NCI-H748 (cell line): Measurements from ENCODE around the gene P2RX6.
A peak's percentile ranks its signal among the peaks of the same experiment; 100 is the strongest.

Experiments used
- DNase-seq: peaks from one replicate; lab custom pipeline; 2025; ENCODE audit not compliant: unreplicated experiment; lab: John Stamatoyannopoulos, UW

P2RX6 gene

GRCh38 chr22:20979940-20980453, 35.0 kb upstream of the P2RX6 start:
- DNase-seq, result no peak

- DNase-seq, result no peak
Observed at GRCh38 chr22:20980523-20980922, 34.4 kb upstream of the P2RX6 start.

GRCh38 chr22:20980938-20981722, 33.8 kb upstream of the P2RX6 start:
- no peak for DNase-seq

GRCh38 chr22:20981787-20982562, 33.0 kb upstream of the P2RX6 start, which contains the start of gene LZTR1:
TSS of gene LZTR1 (plus strand) at chr22:20982297. CDS start at chr22:20982372, 75 bp downstream.
- DNase-seq, result peak; percentile 71

GRCh38 chr22:20982563-20982882, 32.4 kb upstream of the P2RX6 start:
- no peak for DNase-seq

GRCh38 chr22:20983081-20983771, 31.7 kb upstream of the P2RX6 start:
- no peak for DNase-seq

GRCh38 chr22:20985720-20986119, 29.2 kb upstream of the P2RX6 start:
- DNase-seq, result no peak

- DNase-seq, result no peak
Observed at GRCh38 chr22:20986365-20986764, 28.6 kb upstream of the P2RX6 start.

- DNase-seq, result no peak
Observed at GRCh38 chr22:20987375-20987774, 27.6 kb upstream of the P2RX6 start.

GRCh38 chr22:20988573-20989322, 26.2 kb upstream of the P2RX6 start:
- no peak for DNase-seq

GRCh38 chr22:20989323-20990138, 25.4 kb upstream of the P2RX6 start:
- DNase-seq, result no peak

GRCh38 chr22:20990184-20991180, 24.5 kb upstream of the P2RX6 start:
- DNase-seq, result no peak

GRCh38 chr22:20991252-20992055, 23.5 kb upstream of the P2RX6 start:
- no peak for DNase-seq

GRCh38 chr22:20992056-20992442, 22.9 kb upstream of the P2RX6 start:
- DNase-seq, result no peak

- no peak for DNase-seq
Observed at GRCh38 chr22:20992456-20993303, 22.3 kb upstream of the P2RX6 start.

GRCh38 chr22:20993304-20994127, 21.4 kb upstream of the P2RX6 start:
- DNase-seq, result no peak
